ENCODE measurements around the gene MSANTD1. TPM values are rescaled to one million over a fixed set of nuclear protein-coding genes. Genes with fewer than 3 reads are reported as not detected.
A peak's percentile ranks its signal among the peaks of the same experiment; 100 is the strongest.

The MSANTD1 gene
- total RNA-seq, 1 donor from 2014 or later = 0.40 TPM

DNA sequence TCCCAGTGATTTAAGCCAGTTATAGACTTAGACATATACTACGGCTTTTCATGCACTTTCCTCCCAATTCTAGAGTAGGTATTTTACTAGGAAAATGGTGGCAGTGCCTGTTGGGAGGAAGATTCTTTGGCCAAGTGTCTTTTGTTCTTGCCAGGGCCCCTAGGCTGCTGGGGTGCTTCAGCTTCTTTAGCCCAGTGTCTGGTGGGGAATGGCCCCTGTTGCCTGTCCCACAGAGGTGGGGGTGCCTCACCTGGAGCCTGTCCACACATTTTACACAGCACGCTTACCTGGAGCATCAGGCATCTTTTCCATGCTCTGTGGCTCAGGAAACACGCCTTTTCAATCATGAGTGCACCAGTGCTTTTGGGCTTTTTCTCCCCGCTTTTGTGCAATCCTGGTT is 33.2 kb upstream of the MSANTD1 start:
- no peak for DNase-seq (ENCODE audit: low read depth in 2 of 2)

- no peak for DNase-seq (ENCODE audit: low read depth in 2 of 2)
These were observed 31.7 kb upstream of the MSANTD1 start for GRCh38 chr4:3217266-3217665.

DNA sequence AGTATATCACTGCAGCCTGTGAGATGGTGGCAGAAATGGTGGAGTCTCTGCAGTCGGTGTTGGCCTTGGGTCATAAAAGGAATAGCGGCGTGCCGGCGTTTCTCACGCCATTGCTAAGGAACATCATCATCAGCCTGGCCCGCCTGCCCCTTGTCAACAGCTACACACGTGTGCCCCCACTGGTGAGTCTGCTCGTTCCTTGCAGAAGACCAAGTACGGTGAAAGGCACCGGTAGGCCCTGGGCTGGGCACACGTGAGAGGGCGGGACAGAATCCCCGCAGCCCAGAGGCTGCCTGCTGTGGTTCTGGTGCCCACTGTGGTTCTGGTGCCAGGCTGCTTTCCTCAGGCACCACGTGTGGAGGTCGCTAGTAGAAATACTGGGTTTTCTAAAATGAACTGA is 31.2 kb upstream of the MSANTD1 start:
- DNase-seq (ENCODE audit: low read depth in 2 of 2) = no peak

DNA sequence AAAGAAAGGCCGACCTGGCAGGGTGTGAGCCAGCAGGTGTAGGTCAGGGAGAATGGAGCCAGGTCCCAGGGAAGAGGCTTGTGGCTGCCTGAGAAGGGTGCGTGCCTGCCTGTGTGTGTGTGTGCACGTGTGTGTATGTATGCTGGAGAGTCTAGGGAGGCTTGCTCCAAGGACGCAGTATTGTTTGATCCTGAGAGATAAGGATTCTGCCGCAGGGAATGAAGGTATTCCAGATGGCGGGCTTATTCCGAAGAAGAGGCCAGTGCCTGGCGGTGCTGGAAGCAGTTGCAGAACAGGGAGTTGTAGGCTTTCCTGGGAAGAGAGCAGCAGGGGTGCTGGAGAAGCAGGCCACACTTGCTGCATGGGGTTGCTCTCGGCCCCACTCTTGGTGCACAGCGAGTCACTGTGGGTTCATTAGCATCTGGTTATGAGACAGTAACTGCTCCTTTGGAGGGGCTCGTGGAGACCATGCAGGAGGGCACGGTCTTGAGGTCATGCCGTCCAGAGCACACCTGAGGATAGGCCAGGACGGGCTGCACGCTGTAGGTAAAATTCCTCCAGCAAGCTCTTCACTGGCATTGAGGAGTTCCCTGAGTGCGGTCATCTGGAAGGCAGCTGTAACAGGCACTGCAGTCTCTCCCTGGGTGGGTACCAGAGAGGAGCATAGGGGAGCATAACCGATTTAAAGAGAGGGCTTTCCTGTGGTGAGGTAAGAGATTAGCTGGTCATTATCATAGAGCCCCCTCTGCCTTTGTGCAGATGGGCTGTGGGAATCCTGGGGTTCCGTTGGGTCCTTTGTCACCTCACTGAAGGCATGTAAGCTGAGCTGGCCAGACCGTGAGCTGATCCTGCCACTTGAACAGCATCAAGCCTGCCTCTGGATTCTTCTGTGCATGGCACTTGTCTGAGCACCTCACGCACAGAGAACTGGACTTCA is 29.9 kb upstream of the MSANTD1 start:
- DNase-seq (ENCODE audit: low read depth in 2 of 2) = no peak

GRCh38 chr4:3219761-3220475 is 29.0 kb upstream of the MSANTD1 start:
- DNase-seq (ENCODE audit: low read depth in 2 of 2) = peak in 1 of 2 donors; percentile 17

- DNase-seq (ENCODE audit: low read depth in 2 of 2) = peak in 1 of 2 donors; percentile 60
These were observed 28.3 kb upstream of the MSANTD1 start for GRCh38 chr4:3220476-3221183.

- DNase-seq (ENCODE audit: low read depth in 2 of 2) = no peak
These were observed 27.8 kb upstream of the MSANTD1 start for GRCh38 chr4:3221184-3221494.

GRCh38 chr4:3221996-3222395 is 27.0 kb upstream of the MSANTD1 start:
- no peak for DNase-seq (ENCODE audit: low read depth in 2 of 2)

- no peak for DNase-seq (ENCODE audit: low read depth in 2 of 2)
These were observed 25.6 kb upstream of the MSANTD1 start for GRCh38 chr4:3223346-3223745.

GRCh38 chr4:3223956-3224748 is 24.8 kb upstream of the MSANTD1 start:
- no peak for DNase-seq (ENCODE audit: low read depth in 2 of 2)

GRCh38 chr4:3225071-3225850 is 23.7 kb upstream of the MSANTD1 start:
- no peak for DNase-seq (ENCODE audit: low read depth in 2 of 2)

DNA sequence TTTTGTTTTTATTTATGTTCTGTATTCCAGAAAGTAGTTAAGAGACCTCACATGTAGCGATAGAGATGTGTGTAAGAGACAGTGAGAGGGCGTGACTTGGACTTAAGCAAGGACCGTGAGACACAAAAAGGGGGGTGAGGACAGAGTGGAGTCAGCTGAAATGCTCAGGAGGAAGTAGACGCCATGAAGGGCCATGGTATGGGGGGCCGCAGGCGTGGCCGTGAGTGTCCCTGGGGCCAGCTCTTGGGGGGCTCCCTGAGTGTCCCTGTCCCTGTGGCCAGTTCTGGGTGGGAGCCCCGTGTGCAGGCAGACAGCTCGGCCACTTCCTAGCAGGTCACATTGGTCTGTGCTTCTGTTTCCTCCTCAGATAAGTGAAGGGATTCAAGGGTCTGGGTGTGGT is 23.0 kb upstream of the MSANTD1 start:
- no peak for DNase-seq (ENCODE audit: low read depth in 2 of 2)

DNA sequence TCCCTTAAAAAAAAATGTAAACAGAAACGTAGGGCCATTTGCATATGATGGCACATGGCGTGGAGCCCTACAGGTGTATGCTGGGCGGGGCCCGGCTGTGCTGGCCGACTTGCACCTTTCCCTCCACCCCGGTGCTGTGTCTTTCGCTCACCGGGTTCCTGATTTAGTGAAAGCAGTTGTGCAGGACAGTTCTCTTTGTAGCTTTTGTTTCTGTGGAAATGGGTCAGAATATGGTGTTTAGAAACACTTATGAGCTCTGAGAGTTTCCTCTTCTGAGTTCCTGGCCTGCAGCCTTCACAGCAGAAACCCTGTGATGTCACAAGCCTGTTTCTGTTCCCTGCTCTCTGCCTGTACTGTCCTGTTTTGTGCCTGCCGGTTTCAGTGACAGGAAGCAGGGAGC is 22.5 kb upstream of the MSANTD1 start:
- DNase-seq (ENCODE audit: low read depth in 2 of 2) = peak in 1 of 2 donors; percentile 37

GRCh38 chr4:3226944-3227343 is 22.0 kb upstream of the MSANTD1 start:
- no peak for DNase-seq (ENCODE audit: low read depth in 2 of 2)

- DNase-seq (ENCODE audit: low read depth in 2 of 2) = no peak
These were observed 20.9 kb upstream of the MSANTD1 start for GRCh38 chr4:3227878-3228675.

- DNase-seq (ENCODE audit: low read depth in 2 of 2) = no peak
These were observed 20.1 kb upstream of the MSANTD1 start for GRCh38 chr4:3228881-3229280.

GRCh38 chr4:3229328-3229727 is 19.6 kb upstream of the MSANTD1 start:
- no peak for DNase-seq (ENCODE audit: low read depth in 2 of 2)

DNA sequence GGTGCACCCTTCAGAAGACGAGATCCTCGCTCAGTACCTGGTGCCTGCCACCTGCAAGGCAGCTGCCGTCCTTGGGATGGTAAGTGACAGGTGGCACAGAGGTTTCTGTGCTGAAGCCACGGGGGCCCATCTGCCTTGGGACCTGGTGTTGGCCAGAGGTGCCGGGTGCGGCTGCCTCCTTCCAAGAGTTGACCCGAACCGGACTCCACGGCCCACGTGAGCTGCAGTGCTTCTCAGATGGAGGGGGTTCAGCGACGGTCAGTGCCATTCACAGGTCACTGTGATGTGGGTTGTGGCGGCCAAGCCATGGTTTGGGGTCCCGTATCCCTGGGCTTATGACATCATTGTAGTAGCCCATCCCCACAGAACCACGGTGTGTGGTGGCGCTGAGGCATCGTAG is 19.0 kb upstream of the MSANTD1 start:
- DNase-seq (ENCODE audit: low read depth in 2 of 2) = no peak

GRCh38 chr4:3231471-3231870 is 17.5 kb upstream of the MSANTD1 start:
- peak in 1 of 2 donors; percentile 12 for DNase-seq (ENCODE audit: low read depth in 2 of 2)

DNA sequence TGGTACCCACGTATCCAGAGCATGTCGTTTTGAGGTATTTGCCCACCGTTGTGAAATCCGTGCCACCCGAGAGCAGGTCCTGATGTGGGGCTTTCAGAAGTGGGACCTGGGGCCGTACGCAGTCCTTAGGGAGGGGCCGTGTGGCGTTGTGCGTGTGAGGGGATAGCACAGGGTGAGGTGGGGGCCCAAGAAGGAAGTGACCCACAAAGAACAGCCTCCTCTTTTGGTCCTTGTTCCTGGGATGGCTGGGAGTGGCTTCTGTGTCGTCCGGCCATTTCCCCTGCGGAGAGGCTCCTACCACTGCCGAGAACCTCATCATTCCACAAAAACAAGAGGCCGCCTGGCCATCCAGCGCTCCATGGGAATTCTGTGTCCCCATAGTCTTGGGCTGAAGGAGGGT is 17.0 kb upstream of the MSANTD1 start:
- DNase-seq (ENCODE audit: low read depth in 2 of 2) = no peak
